Measurements from ENCODE around the gene DPM3. TPM values are rescaled to one million over a fixed set of nuclear protein-coding genes. Genes with fewer than 3 reads are reported as not detected.

Gene DPM3
- total and polyA plus RNA-seq, 2 donors (not counting 1 experiment from before 2014, with no cell fraction given) = 39.9 to 97.3 TPM

DNA sequence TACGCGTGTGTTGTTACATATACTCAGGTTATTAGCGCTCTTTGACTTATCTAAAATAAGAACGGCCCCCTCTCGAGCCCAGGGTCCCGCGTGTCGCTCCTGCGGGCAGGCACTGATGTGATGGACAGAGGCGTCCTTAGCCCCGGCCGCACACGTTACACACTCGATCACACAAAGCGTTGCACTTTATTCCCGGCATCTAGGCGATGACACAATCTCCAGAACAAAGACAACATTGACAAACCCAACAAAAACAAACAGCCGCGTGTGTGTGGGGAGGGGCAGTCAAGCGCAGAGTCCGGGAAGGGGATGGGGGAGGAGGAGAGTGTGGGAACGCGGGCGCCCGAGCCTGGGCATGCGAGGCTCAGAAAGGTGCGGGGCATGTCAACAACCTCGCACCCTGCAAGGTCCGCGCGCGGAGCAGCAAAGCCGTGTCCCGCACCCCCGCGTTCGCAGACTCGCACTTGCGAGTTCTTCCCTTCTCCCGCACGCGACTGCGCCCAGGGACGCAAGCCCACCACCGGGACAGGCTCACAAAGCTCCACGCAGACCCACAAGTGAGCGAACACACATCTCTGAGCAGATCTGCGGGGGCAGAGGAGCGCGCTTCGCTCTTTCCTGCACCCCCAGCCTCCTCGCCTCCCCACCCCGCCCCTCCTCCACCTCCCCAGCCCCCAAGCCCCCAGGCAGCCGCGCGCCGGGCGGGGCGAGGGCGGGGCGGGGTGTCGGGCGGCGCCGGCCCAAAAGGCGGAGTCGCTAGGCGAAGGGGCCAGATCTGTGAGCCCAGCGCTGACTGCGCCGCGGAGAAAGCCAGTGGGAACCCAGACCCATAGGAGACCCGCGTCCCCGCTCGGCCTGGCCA, 13.0 kb downstream of the DPM3 start, which contains the start of gene EFNA1:
Gene EFNA1, plus strand, starts transcription at position 772 of the 862 bp plus-strand sequence. CDS start 102 bp downstream, outside the sequence.
- intact Hi-C loops (cut with micrococcal nuclease) = loop anchor here (1.0 to 5.0 kb wide), 3 partner anchors 13 to 40 kb away; partner anchors contain the start of gene DPM3
- peaks cover 8% of the 10 kb centered on the region for H4K20me1 ChIP-seq (ENCODE audit: control insufficient read depth, insufficient read depth, low read length, poor library complexity, severe bottlenecking)

More for the DNA sequence above, 13.0 kb downstream of the DPM3 start, which contains the start of gene EFNA1:
- WGBS (ENCODE audit: insufficient coverage) = under 1% methylated on average over 57 of the region's 76 CpGs
- peak within 1 kb of the TSS; percentile 32 to 58 (median 49) for H3K4me3 ChIP-seq (ENCODE audit: control extremely low read depth in 1 of 5, extremely low read depth in 1 of 5, insufficient read depth in 1 of 5, low read depth in 2 of 5, low read length in 4 of 5)
- Mint-ChIP-seq H3K9me3 (ENCODE audit: insufficient read depth) (no peaks in the 10 kb centered on the region), H3K4me3 (peak within 1 kb of the TSS; percentile 93), H3K27me3 (peaks cover 52% of the 10 kb centered on the region), H3K27ac (peak within 1 kb of the TSS; percentile 78), H3K4me1 (peaks cover 34% of the 10 kb centered on the region)
- peaks cover 34 to 36% of the 10 kb centered on the region in 2 donors for H3K4me1 ChIP-seq (ENCODE audit: control insufficient read depth in 2 of 2, insufficient read depth in 2 of 2, low read length in 2 of 2)
- H3K27me3 ChIP-seq (replicated peaks in 1 of 4; ENCODE audit: control extremely low read depth in 1 of 4, control insufficient read depth in 3 of 4, insufficient read depth in 4 of 4, low read length in 3 of 4) = peaks cover 0 to 54% (median 27%) of the 10 kb centered on the region in 4 experiments
- peaks cover 0 to 7% (median 0%) of the 10 kb centered on the region in 3 donors for H3K9me3 ChIP-seq (ENCODE audit: control extremely low read depth in 1 of 3, control insufficient read depth in 2 of 3, insufficient read depth in 1 of 3, low read length in 2 of 3)
- TF ChIP-seq, protein P1, sequence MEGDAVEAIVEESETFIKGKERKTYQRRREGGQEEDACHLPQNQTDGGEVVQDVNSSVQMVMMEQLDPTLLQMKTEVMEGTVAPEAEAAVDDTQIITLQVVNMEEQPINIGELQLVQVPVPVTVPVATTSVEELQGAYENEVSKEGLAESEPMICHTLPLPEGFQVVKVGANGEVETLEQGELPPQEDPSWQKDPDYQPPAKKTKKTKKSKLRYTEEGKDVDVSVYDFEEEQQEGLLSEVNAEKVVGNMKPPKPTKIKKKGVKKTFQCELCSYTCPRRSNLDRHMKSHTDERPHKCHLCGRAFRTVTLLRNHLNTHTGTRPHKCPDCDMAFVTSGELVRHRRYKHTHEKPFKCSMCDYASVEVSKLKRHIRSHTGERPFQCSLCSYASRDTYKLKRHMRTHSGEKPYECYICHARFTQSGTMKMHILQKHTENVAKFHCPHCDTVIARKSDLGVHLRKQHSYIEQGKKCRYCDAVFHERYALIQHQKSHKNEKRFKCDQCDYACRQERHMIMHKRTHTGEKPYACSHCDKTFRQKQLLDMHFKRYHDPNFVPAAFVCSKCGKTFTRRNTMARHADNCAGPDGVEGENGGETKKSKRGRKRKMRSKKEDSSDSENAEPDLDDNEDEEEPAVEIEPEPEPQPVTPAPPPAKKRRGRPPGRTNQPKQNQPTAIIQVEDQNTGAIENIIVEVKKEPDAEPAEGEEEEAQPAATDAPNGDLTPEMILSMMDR (IDR thresholded peaks at IDR 0.05) = no peak
- TF ChIP-seq EZH2 (IDR thresholded peaks at IDR 0.05; ENCODE audit: borderline replicate concordance, insufficient read depth, low read depth, low read length, poor library complexity, severe bottlenecking) = peak; percentile 80
- POLR2A ChIA-PET = interaction anchor here (1.1 kb wide), 1 partner anchor 46 kb away, joined by 3 read pairs; the partner anchor contains the start of gene KRTCAP2
- peak within 1 kb of the TSS; percentile 71 for H2AFZ ChIP-seq (ENCODE audit: insufficient read depth, low read depth, low read length, poor library complexity, severe bottlenecking)
- peak within 1 kb of the TSS; percentile 98 for H3K4me2 ChIP-seq (replicated peaks; ENCODE audit: low read depth, low read length, poor library complexity, severe bottlenecking)
- no peaks in the 10 kb centered on the region for H3K79me2 ChIP-seq (ENCODE audit: control insufficient read depth, insufficient read depth, low read length)
- peak; percentile 53 for DNase-seq
- ATAC-seq (ENCODE audit: low read depth) = peak; percentile 77
- peak within 1 kb of the TSS; percentile 64 for H3K9ac ChIP-seq (ENCODE audit: low read length)
- H3K36me3 ChIP-seq (replicated peaks in 1 of 2; ENCODE audit: control extremely low read depth in 1 of 2, control insufficient read depth in 1 of 2, extremely low read depth in 1 of 2, insufficient read depth in 2 of 2, low read length in 1 of 2) = no peaks in the 10 kb centered on the region
- H3K27ac ChIP-seq (ENCODE audit: low read length in 2 of 2) = no peak within 1 kb of the TSS
- CTCF ChIA-PET = interaction anchor here (1.9 to 2.3 kb wide), 2 partner anchors 40 kb away, joined by 9 to 10 read pairs; no protein-coding TSS in a partner anchor

Measured in B cell (primary cell).